Spleen (tissue), 7 donors: ENCODE measurements around the gene PODXL.

ENCODE experiments used
- POLR2A ChIP-seq, 3 donors: fragments of 450-650 bp; IDR thresholded peaks; one replicate each; pipeline ENCODE4 v1.5.1; 2017; ENCODE audit warnings: antibody characterized with exemption in 3 of 3, mild to moderate bottlenecking in 1 of 3
- TF ChIP-seq, protein P1 (sequence below), 11 experiments: fragments of 200-600 bp in 7 of 11; fragments of 450-650 bp in 4 of 11; sonication (generic) in 4 of 11; IDR thresholded peaks in 8 of 11; conservative IDR thresholded peaks in 3 of 11; 1 replicate in 7 of 11; 2 replicates in 4 of 11; pipeline versions ENCODE4 v1.4.0 to v1.8.0; 2016 to 2021; ENCODE audit warnings: antibody characterized with exemption in 11 of 11, inconsistent platforms in 4 of 11, mild to moderate bottlenecking in 1 of 11
- donor health status: DM: no; HTN: no; CAD: no; lungs with moderate emphysema.
- donor health status: DM: no; HTN: no; CAD: no.
- donor health status: DM: no; HTN: no; CAD: no.

DNA sequence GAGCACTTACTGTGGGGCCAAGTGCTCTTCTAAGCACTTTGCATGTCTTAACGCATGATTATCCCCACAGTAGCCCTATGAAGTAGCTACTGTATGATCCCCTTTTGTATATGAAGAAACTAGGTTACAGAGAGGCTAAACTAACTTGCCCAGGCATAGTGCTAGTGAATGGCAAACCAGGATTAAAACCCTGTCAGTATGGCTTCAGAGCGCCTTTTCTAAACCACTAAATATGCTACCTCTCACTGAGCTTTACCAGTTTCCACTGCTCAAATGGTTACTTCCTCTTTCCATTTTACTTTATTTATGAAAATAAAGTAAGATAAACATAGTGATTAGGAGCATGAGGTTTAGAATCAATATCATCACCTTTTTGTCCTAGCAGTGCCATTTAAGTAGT, 73.6 kb downstream of the PODXL start:
- TF ChIP-seq, protein P1, sequence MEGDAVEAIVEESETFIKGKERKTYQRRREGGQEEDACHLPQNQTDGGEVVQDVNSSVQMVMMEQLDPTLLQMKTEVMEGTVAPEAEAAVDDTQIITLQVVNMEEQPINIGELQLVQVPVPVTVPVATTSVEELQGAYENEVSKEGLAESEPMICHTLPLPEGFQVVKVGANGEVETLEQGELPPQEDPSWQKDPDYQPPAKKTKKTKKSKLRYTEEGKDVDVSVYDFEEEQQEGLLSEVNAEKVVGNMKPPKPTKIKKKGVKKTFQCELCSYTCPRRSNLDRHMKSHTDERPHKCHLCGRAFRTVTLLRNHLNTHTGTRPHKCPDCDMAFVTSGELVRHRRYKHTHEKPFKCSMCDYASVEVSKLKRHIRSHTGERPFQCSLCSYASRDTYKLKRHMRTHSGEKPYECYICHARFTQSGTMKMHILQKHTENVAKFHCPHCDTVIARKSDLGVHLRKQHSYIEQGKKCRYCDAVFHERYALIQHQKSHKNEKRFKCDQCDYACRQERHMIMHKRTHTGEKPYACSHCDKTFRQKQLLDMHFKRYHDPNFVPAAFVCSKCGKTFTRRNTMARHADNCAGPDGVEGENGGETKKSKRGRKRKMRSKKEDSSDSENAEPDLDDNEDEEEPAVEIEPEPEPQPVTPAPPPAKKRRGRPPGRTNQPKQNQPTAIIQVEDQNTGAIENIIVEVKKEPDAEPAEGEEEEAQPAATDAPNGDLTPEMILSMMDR (IDR thresholded peaks at IDR 0.05 in 8 of 11, conservative IDR thresholded peaks at IDR 0.05 in 3 of 11) = no peak
- no peak for TF ChIP-seq POLR2A (IDR thresholded peaks at IDR 0.05)
